Left cardiac atrium (tissue), 4 donors: ENCODE data around the gene ARHGDIG. TPM values are rescaled to one million over a fixed set of nuclear protein-coding genes. Genes with fewer than 3 reads are reported as not detected.
A peak's percentile ranks its signal among the peaks of the same experiment; 100 is the strongest.
"Not testable (repeated sequence)": the region's sequence is repeated elsewhere in the genome, so short reads cannot be mapped to it uniquely, and the experiment has no call there.

Experiments used
- ATAC-seq, 2 donors: fragments of 200-7000 bp; cut with Tn5 transposase; one replicate each; pipeline ENCODE4 v1.9.1; 2020; ENCODE audit warnings: mild to moderate bottlenecking in 2 of 2, moderate library complexity in 2 of 2
- DNase-seq: peaks from one replicate; pipeline ENCODE4 v3.0.0-alpha.2; 2020
- intact Hi-C, 2 donors: fragments of 100-400 bp; cut with DNase I; formaldehyde crosslinking; loops; one replicate each; pipeline versions ENCODE4 v1.14.1 to v1.15.1; 2022 to 2023
- total RNA-seq, 2 donors: library from RNA; stranded (reverse); fragmentation: NEBNext Ultra II Directional; extraction: Animal tissue kit (Norgen Biotek cat#: 25700); gene quantifications; one replicate each; pipeline ENCODE4 v1.2.1, GENCODE V29; 2021
- donor health status: DM: no; HTN: yes; CAD: no.
- donor health status: DM: no; HTN: yes; CAD: no; lungs with severe emphysema.
- donor health status: DM: yes; HTN: yes; CAD: no.
- donor health status: Dilated cardiomyopathy.

Gene ARHGDIG
- total RNA-seq, 2 donors from 2014 or later: 4.9 to 5.1 TPM

- intact Hi-C loops: no loop called here
- no peak for DNase-seq
- peak in 1 of 2 donors; percentile 12 for ATAC-seq
These were observed 36.5 kb downstream of the ARHGDIG start for GRCh38 chr16:316741-317464.

- DNase-seq (no peak), ATAC-seq (no peak)
- intact Hi-C loops: no loop called here
These were observed 37.2 kb downstream of the ARHGDIG start for GRCh38 chr16:317583-317982.

DNA sequence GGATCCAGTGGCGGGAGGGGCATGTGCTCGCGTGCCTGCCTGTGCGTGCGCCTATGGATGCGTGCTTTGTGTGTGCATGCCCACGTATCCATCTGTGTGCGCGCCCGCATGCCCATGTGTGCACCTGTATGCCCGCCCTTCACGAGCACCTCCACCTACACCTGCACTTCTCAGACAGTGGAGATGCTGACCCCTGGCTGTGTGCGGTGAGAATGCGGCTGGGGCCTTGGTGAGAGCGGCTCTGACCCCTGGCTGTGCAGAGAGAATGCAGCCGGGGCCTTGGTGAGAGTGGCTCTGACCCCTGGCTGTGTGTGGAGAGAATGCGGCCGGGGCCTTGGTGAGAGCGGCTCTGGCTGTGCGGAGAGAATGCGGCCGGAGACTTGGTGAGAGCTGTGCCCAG, 38.2 kb downstream of the ARHGDIG start:
- intact Hi-C loops: no loop called here
- ATAC-seq (no peak), DNase-seq (no peak)

- ATAC-seq (no peak), DNase-seq (no peak)
- intact Hi-C loops: no loop called here
These were observed 39.8 kb downstream of the ARHGDIG start for GRCh38 chr16:320206-320605.

- no peak for DNase-seq
- no peak for ATAC-seq
- intact Hi-C loops: no loop called here
These were observed 41.1 kb downstream of the ARHGDIG start for GRCh38 chr16:321532-321931.

DNA sequence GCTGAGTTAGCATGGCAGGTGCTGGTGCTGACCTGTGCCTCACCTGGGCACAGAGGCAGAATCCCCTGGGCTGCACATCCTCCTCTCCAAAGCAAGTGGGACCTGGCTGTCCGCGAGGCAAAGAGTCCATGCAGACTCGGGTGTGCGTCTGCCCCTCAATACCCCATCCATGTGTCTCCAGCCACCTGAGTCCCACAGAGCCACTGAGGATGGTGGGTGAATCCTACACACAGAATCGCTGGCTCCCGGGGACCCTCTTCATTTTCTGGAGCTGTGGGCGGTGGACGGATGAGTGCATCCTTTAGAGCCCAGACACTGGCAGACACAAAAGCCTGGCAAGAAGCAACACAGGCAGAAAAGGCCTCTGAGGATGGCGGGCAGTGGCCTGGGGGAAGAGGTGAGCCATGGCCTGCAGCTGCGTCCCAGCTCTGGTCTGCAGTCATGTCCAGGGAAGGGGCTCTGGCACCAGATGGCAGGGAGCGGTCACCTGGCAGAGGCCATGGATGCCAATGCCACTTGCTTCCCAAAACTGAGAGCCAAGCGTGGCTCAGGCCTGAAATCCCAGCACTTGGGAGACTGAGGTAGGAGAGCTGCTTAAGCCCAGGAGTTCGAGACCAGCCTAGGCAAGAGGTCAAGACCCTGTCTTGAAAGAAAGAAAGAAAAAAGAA, 42.2 kb downstream of the ARHGDIG start:
- intact Hi-C loops: no loop called here
- ATAC-seq: no peak

GRCh38 chr16:324201-324450, 43.7 kb downstream of the ARHGDIG start:
- DNase-seq (no peak), ATAC-seq (no peak)
- intact Hi-C loops: no loop called here

More for the DNA sequence above, 42.2 kb downstream of the ARHGDIG start:
- no peak for DNase-seq

DNA sequence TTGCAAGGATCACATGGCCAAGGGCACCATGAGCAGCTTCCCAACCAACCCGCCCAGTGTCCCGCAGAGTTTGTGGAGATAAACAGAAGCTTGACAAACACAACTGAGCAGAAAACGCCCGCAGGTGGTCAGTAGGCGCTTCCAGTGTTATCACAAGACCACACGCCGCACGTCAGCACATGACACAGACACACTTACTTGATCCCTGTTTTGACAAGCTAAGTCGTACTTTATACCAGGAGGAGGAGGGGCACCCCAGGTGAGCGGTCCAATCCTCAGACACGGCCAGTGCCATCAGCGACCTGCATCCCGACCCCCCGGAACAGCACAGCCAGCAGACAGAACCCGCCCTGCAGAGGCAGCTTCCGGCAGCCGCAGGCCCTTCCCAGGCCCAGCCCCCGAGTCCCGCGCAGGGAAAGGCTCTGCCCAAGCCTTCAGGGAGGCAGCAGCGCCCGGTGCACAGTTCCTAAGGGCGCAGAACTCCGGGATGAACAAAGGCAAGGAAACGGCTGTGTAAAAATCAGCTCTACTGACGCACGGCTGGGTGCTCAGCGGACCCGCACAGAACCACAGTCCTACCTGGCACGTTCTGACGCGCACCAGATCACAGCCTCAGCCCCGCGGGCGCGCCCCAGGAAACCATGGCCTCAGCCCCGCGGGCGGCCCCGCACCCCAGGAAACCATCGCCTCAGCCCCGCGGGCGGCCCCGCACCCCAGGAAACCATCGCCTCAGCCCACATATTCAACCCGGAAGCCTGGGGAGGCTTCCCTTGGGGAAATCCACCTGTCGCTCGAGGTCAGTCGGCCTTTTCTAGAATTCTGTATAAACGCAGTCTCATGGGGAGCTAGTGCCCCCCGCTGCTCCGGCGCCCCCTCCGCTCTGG, 44.3 kb downstream of the ARHGDIG start:
- intact Hi-C loops: no loop called here
- ATAC-seq (peak; percentile 18 to 28), DNase-seq (no peak)

DNA sequence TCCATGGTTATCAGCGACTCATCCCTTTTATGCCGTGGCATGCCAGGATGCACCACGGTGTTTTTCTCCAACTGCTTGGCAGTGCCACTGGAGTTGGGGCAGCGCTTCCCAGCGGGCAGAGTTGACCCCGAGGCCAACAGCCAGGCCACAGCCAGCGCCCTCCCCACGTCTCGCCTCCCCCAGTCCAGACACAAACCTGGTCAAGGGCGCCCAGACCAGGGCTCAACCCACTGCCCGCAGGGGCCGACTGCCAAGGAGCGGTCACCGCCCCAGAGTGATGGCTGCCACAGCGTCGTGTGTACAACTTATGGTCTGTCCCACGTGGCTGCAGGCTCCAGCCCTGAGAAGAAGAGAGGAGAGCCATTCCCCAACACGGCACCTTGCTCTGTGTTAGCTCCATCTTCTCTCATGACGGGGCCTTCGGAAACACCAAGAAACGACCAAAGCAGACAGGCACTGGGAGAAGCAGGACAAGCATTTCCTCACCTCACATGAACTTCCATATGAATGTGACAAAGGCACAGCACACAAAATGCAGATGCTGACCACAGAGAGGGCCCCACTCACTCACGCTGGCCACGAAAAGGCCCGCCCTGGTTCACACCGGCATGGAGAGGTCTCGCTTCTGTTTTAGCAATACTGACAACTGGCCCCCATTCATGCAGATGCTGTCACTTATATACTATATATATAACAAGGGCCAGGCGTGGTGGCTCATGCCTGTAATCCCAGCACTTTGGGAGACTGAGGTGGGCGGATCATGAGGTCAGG, 45.2 kb downstream of the ARHGDIG start:
- ATAC-seq (no peak), DNase-seq (no peak)
- intact Hi-C loops: no loop called here

DNA sequence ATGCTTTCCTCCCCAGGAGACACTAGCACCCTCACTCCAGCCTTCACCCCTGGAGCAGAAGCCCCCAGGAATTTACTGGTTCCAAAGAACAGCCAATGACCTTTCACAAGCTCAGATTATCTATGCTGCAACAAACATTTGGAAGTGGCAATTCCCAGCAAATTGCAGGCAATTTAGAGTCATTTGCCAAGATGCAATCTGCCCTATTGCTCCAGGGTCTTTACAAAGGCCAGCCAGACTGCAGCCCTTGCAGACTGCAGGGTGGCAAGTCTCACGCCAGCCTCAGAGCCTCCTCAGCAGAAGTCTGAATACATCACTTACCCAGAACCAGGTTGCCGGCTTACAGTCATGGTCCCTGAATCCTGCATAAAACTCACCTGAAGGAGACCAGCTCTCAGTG, 50.4 kb downstream of the ARHGDIG start:
- ATAC-seq (no peak), DNase-seq (no peak)
- intact Hi-C loops: no loop called here

DNA sequence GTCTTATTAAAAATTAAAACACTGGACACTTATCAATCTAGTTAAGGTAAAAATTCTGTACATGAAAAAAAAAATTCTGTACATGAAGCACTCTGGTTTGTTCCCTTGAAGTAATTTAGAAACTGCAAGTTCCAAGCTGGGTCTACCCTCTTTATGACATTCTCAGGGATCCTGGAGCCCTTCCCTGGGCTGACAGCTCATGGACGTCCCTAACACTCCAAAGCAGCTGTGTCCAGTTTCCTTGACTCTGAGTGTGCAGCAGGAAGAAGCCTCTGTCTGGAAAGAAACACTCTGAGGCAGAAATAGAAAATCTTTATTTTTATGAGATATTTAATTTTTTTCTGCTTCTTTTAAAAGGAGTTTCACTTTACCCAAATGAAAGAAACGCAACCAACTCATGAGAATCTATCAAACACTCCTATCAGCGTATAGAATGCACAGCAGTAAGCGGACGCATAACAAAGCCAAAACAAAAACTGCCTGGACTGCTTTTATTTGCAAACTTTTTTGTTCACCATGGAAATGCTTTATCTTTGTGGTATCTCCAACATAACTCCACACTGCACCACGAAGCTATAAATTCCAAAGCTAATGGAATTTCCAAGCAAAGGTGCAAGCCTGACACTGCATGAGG, 50.9 kb downstream of the ARHGDIG start:
- intact Hi-C loops, ATAC-seq, DNase-seq: not testable (repeated sequence)

Other genes with a start within 250 kb of the ARHGDIG start
- gene POLR3K, start 227.0 kb upstream of the ARHGDIG start, total RNA-seq: 10 to 100 TPM; 11.4 to 11.7 TPM
- 10 to 100 TPM; 54.7 to 56.9 TPM for gene SNRNP25, start 226.8 kb upstream of the ARHGDIG start, total RNA-seq
- gene RHBDF1, start 208.0 kb upstream of the ARHGDIG start, total RNA-seq: 10 to 100 TPM; 15.5 to 22.1 TPM
- 10 to 100 TPM; 29.9 to 40.2 TPM for gene MPG, start 202.4 kb upstream of the ARHGDIG start, total RNA-seq
- gene NPRL3, start 141.9 kb upstream of the ARHGDIG start, total RNA-seq: 10 to 100 TPM; 18.3 to 18.7 TPM
- gene HBZ, start 127.9 kb upstream of the ARHGDIG start, total RNA-seq: under 1 TPM in 1 of 2 donors, not detected in 1; 0.32 TPM
- gene HBM, start 114.6 kb upstream of the ARHGDIG start, total RNA-seq: not detected
- gene HBA2, start 107.7 kb upstream of the ARHGDIG start, total RNA-seq: 100 to 1,000 TPM in 1 of 2 donors, 10 to 100 TPM in 1; 50.7 to 136 TPM
- 100 to 1,000 TPM in 1 of 2 donors, 10 to 100 TPM in 1; 62.0 to 232 TPM for gene HBA1, start 103.9 kb upstream of the ARHGDIG start, total RNA-seq
- gene HBQ1, start 100.1 kb upstream of the ARHGDIG start, total RNA-seq: not detected
- gene LUC7L, start 51.1 kb upstream of the ARHGDIG start, total RNA-seq: 10 to 100 TPM; 28.2 to 32.9 TPM
- gene FAM234A, start 45.8 kb upstream of the ARHGDIG start, total RNA-seq: 100 to 1,000 TPM; 119 to 160 TPM
- gene RGS11, start 4.6 kb upstream of the ARHGDIG start, total RNA-seq: 10 to 100 TPM; 14.8 to 15.3 TPM
- gene PDIA2, start 2.6 kb downstream of the ARHGDIG start, total RNA-seq: 1 to 10 TPM; 2.4 to 3.6 TPM
- gene AXIN1, start 72.1 kb downstream of the ARHGDIG start, total RNA-seq: 10 to 100 TPM; 10.9 to 12.3 TPM
- gene MRPL28, start 89.9 kb downstream of the ARHGDIG start, total RNA-seq: 10 to 100 TPM; 63.2 to 63.4 TPM
- 10 to 100 TPM; 27.3 to 33.5 TPM for gene PGAP6, start 101.4 kb downstream of the ARHGDIG start, total RNA-seq
- 10 to 100 TPM; 45.3 to 71.1 TPM for gene NME4, start 116.6 kb downstream of the ARHGDIG start, total RNA-seq
- 10 to 100 TPM in 1 of 2 donors, 1 to 10 TPM in 1; 8.9 to 15.9 TPM for gene DECR2, start 121.3 kb downstream of the ARHGDIG start, total RNA-seq
- gene RAB11FIP3, start 145.1 kb downstream of the ARHGDIG start, total RNA-seq: 10 to 100 TPM; 24.2 to 38.1 TPM
- gene CAPN15, start 247.1 kb downstream of the ARHGDIG start, total RNA-seq: 10 to 100 TPM; 19.2 to 25.8 TPM